Activated CD4-positive, alpha-beta T cell treated with anti-CD3 and anti-CD28 coated beads, Interleukin-2, amount 10 ng/mL, durations not matched to agents 7 days and 5 days (primary cell): ENCODE measurements around the gene HDAC10. TPM values are rescaled to one million over a fixed set of nuclear protein-coding genes. Genes with fewer than 3 reads are reported as not detected.
A peak's percentile ranks its signal among the peaks of the same experiment; 100 is the strongest.

Source experiments
- CTCF ChIA-PET: fragments of 350-600 bp; sonication (Branson Sonifier 250); formaldehyde crosslinking; loops from one replicate; lab custom pipeline; 2021; ENCODE audit warnings: antibody characterized with exemption; lab: Charles Lee
- POLR2A ChIA-PET: fragments of 350-600 bp; sonication (Branson Sonifier 250); formaldehyde crosslinking; loops from one replicate; lab custom pipeline; 2021; ENCODE audit warnings: antibody characterized with exemption; lab: Charles Lee
- DNase-seq: peaks from one replicate; pipeline ENCODE4 v3.0.0-alpha.2; 2020
- H3K27ac Mint-ChIP-seq: one replicate; pipeline ENCODE4 v1.8.0; 2021; ENCODE audit warnings: mild to moderate bottlenecking, moderate library complexity, mixed read lengths
- H3K27me3 Mint-ChIP-seq: one replicate; pipeline ENCODE4 v1.8.0; 2021; ENCODE audit warnings: mixed read lengths
- H3K36me3 Mint-ChIP-seq: one replicate; pipeline ENCODE4 v1.8.0; 2021; ENCODE audit warnings: low read depth, mixed read lengths
- H3K4me1 Mint-ChIP-seq: one replicate; pipeline ENCODE4 v1.8.0; 2021; ENCODE audit warnings: mixed read lengths
- H3K4me3 Mint-ChIP-seq: one replicate; pipeline ENCODE4 v1.8.0; 2021; ENCODE audit warnings: mild to moderate bottlenecking, moderate library complexity, mixed read lengths
- H3K9me3 Mint-ChIP-seq: one replicate; pipeline ENCODE4 v1.8.0; 2021; ENCODE audit warnings: mixed read lengths
- total RNA-seq, 2 experiments: library from RNA; stranded (reverse); gene quantifications; one replicate each; pipeline ENCODE4 v1.2.3, GENCODE V29; 2021

The HDAC10 gene
- total RNA-seq, 2 experiments from 2014 or later, result 68.3 to 93.6 TPM

- peak overlapping the region; percentile 0 for H3K27ac Mint-ChIP-seq
- peaks cover 20% of the 10 kb centered on the region for H3K27me3 Mint-ChIP-seq
- ChIA-PET POLR2A (no interaction called here), CTCF (interaction anchor here (5.4 kb wide), 1 partner anchor 17 kb away, joined by 38 read pairs; no protein-coding TSS in a partner anchor)
- no peaks in the 10 kb centered on the region for H3K36me3 Mint-ChIP-seq
- no peak for DNase-seq
- peak overlapping the region; percentile 9 for H3K4me3 Mint-ChIP-seq
- H3K9me3 Mint-ChIP-seq, result no peaks in the 10 kb centered on the region
- peaks cover 12% of the 10 kb centered on the region for H3K4me1 Mint-ChIP-seq
These were observed 41.8 kb upstream of the HDAC10 start for GRCh38 chr22:50292643-50293440.

DNA sequence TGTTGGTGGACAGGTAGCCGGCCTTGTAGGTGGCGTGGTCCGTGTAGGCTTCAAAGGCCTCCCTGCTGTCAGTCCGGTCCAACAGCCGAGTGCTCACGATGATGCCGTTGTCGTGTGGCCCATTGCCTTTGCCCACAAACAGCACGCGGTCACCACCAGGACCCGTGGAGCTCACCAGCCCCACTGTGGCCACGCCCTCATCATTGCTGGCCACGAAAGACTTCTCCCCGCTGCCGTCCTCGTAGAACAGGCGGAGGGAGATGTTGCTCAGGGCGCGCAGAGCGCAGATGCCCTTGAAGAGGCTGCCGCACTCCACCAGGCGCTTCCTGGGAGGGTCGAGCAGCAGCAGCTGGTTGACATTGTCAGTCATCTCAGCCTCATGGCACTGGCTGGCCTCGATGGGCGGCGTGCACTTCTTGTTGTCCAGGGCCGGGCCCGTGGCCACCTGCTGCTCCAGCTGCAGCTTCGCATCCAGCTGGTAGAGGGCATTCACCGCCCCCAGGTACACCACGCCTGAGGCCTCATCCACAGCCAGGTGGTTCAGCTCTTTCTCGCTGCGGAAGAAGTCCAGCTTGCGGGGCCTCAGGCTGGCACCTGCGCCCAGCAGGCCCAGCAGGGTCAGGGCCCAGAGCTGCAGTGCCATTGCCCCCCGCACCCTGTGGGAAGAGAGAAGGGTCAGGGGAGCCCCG lies 39.0 kb upstream of the HDAC10 start:
- ChIA-PET CTCF (interaction anchor here (0.9 to 5.4 kb wide), 2 partner anchors 14 to 102 kb away, joined by 3 to 38 read pairs; no protein-coding TSS in a partner anchor), POLR2A (no interaction called here)
- no peak for DNase-seq
- H3K27ac Mint-ChIP-seq, result no peak overlapping the region
- no peaks in the 10 kb centered on the region for H3K9me3 Mint-ChIP-seq
- H3K36me3 Mint-ChIP-seq, result no peaks in the 10 kb centered on the region
- peaks cover 12% of the 10 kb centered on the region for H3K4me1 Mint-ChIP-seq
- peaks cover 20% of the 10 kb centered on the region for H3K27me3 Mint-ChIP-seq
- H3K4me3 Mint-ChIP-seq, result no peak overlapping the region

- ChIA-PET POLR2A (no interaction called here), CTCF (interaction anchor here (5.4 kb wide), 1 partner anchor 13 kb away, joined by 38 read pairs; no protein-coding TSS in a partner anchor)
- Mint-ChIP-seq H3K4me1 (peaks cover 12% of the 10 kb centered on the region), H3K27me3 (peaks cover 18% of the 10 kb centered on the region), H3K9me3 (no peaks in the 10 kb centered on the region), H3K27ac (no peak overlapping the region), H3K4me3 (no peak overlapping the region), H3K36me3 (no peaks in the 10 kb centered on the region)
- DNase-seq, result no peak
These were observed 38.3 kb upstream of the HDAC10 start for GRCh38 chr22:50289151-50289941.

- H3K27me3 Mint-ChIP-seq, result peaks cover 12% of the 10 kb centered on the region
- ChIA-PET POLR2A (no interaction called here), CTCF (interaction anchor here (0.8 kb wide), 1 partner anchor 11 kb away, joined by 3 read pairs; no protein-coding TSS in a partner anchor)
- no peak for DNase-seq
- no peaks in the 10 kb centered on the region for H3K9me3 Mint-ChIP-seq
- peaks cover 9% of the 10 kb centered on the region for H3K4me1 Mint-ChIP-seq
- H3K36me3 Mint-ChIP-seq, result no peaks in the 10 kb centered on the region
- no peak overlapping the region for H3K4me3 Mint-ChIP-seq
- H3K27ac Mint-ChIP-seq, result no peak overlapping the region
These were observed 36.7 kb upstream of the HDAC10 start for GRCh38 chr22:50287731-50288130.

DNA sequence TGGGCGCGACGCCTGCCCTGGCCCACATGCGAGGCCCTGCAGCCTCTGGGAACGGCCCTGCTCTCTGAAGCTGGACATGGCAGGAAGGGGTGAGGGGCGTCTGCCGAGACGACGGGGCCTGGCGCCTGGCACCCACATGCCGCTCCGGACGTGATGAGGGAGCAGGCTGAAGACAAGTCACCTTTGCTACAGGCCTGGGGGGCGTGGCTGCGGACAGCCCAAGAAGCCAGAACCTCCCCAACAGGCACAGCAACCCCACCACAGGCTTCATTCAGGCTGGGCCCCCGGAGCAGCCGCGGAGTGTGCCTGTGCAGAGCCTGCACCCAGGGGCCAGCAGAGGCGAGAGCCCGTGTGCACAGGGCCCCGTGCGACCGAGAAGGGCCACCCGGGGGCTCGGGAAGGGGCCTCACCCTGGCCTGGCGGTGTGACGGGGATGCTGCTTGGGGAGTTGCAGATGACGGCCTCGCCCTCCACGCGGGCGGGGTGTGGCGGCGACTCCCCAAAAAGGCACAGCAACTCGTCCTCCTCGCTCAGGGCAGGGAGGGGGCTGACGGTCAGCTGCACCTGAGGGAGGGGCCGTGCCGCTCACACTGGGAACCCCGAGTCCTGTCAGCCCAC lies 35.7 kb upstream of the HDAC10 start:
- Mint-ChIP-seq H3K36me3 (no peaks in the 10 kb centered on the region), H3K27me3 (peaks cover 4% of the 10 kb centered on the region), H3K4me3 (no peak overlapping the region), H3K27ac (no peak overlapping the region), H3K4me1 (peaks cover under 1% of the 10 kb centered on the region), H3K9me3 (no peaks in the 10 kb centered on the region)
- CTCF ChIA-PET, result no interaction called here
- POLR2A ChIA-PET, result no interaction called here
- no peak for DNase-seq

GRCh38 chr22:50286275-50286674 lies 35.2 kb upstream of the HDAC10 start:
- CTCF ChIA-PET, result no interaction called here
- POLR2A ChIA-PET, result no interaction called here
- Mint-ChIP-seq H3K4me3 (no peak overlapping the region), H3K36me3 (no peaks in the 10 kb centered on the region), H3K4me1 (no peaks in the 10 kb centered on the region), H3K27me3 (no peaks in the 10 kb centered on the region), H3K27ac (no peak overlapping the region), H3K9me3 (no peaks in the 10 kb centered on the region)
- DNase-seq, result no peak

- H3K4me1 Mint-ChIP-seq, result no peaks in the 10 kb centered on the region
- ChIA-PET CTCF (no interaction called here), POLR2A (no interaction called here)
- H3K9me3 Mint-ChIP-seq, result no peaks in the 10 kb centered on the region
- H3K27me3 Mint-ChIP-seq, result no peaks in the 10 kb centered on the region
- DNase-seq, result no peak
- no peak overlapping the region for H3K27ac Mint-ChIP-seq
- H3K4me3 Mint-ChIP-seq, result no peak overlapping the region
- H3K36me3 Mint-ChIP-seq, result no peaks in the 10 kb centered on the region
These were observed 34.6 kb upstream of the HDAC10 start for GRCh38 chr22:50285568-50286229.

- POLR2A ChIA-PET, result no interaction called here
- H3K4me1 Mint-ChIP-seq, result no peaks in the 10 kb centered on the region
- no peak for DNase-seq
- no peaks in the 10 kb centered on the region for H3K27me3 Mint-ChIP-seq
- CTCF ChIA-PET, result no interaction called here
- no peak overlapping the region for H3K27ac Mint-ChIP-seq
- H3K36me3 Mint-ChIP-seq, result no peaks in the 10 kb centered on the region
- no peak overlapping the region for H3K4me3 Mint-ChIP-seq
- no peaks in the 10 kb centered on the region for H3K9me3 Mint-ChIP-seq
These were observed 33.4 kb upstream of the HDAC10 start for GRCh38 chr22:50284479-50284878.

DNA sequence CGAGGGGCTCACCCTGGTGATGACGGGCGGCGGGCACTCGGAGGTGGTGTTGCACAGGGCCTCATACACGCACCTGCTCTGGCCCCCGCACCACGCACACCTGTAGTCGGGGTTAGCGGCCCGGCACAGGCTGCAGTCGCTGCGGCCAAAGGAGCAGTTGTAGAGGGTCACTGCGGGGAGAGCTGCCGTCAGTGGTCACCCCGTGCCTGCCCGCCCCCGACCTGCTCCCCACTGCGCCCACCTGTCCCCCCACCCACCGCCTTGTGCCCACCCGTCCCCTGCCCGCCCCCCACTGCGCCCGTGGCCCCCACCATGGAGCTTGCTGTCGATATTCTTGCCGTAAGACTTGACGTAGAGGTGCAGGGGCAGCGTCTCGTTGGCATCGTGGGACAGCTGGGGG lies 32.8 kb upstream of the HDAC10 start:
- ChIA-PET POLR2A (no interaction called here), CTCF (no interaction called here)
- no peak for DNase-seq
- Mint-ChIP-seq H3K27ac (no peak overlapping the region), H3K27me3 (no peaks in the 10 kb centered on the region), H3K4me3 (no peak overlapping the region), H3K4me1 (no peaks in the 10 kb centered on the region), H3K36me3 (no peaks in the 10 kb centered on the region), H3K9me3 (no peaks in the 10 kb centered on the region)

GRCh38 chr22:50282361-50283155 lies 31.5 kb upstream of the HDAC10 start:
- ChIA-PET CTCF (interaction anchor here (0.8 kb wide), 1 partner anchor 59 kb away, joined by 3 read pairs; no protein-coding TSS in a partner anchor), POLR2A (no interaction called here)
- Mint-ChIP-seq H3K36me3 (no peaks in the 10 kb centered on the region), H3K4me3 (no peak overlapping the region), H3K4me1 (no peaks in the 10 kb centered on the region), H3K27me3 (no peaks in the 10 kb centered on the region), H3K27ac (no peak overlapping the region), H3K9me3 (no peaks in the 10 kb centered on the region)
- DNase-seq, result no peak

- POLR2A ChIA-PET, result no interaction called here
- Mint-ChIP-seq H3K36me3 (no peaks in the 10 kb centered on the region), H3K4me3 (no peak overlapping the region), H3K4me1 (no peaks in the 10 kb centered on the region), H3K9me3 (no peaks in the 10 kb centered on the region), H3K27ac (no peak overlapping the region), H3K27me3 (no peaks in the 10 kb centered on the region)
- no peak for DNase-seq
- CTCF ChIA-PET, result interaction anchor here (0.8 kb wide), 1 partner anchor 60 kb away, joined by 3 read pairs; no protein-coding TSS in a partner anchor
These were observed 30.9 kb upstream of the HDAC10 start for GRCh38 chr22:50281957-50282356.
